Activated B cell treated with CpG ODN at 0.5 μM for 24 hours (primary cell): Measurements from ENCODE around the gene POSTN. TPM values are rescaled to one million over a fixed set of nuclear protein-coding genes. Genes with fewer than 3 reads are reported as not detected.

ENCODE experiments used
- ATAC-seq: fragments of 200-7000 bp; cut with Tn5 transposase; one replicate; pipeline ENCODE4 v1.10.0; 2021; ENCODE audit warnings: low read depth, mild to moderate bottlenecking, moderate library complexity
- CTCF ChIA-PET: fragments of 350-600 bp; sonication (Branson Sonifier 250); formaldehyde crosslinking; loops from one replicate; lab custom pipeline; 2021; ENCODE audit warnings: antibody characterized with exemption; lab: Charles Lee
- POLR2A ChIA-PET: fragments of 350-600 bp; sonication (Branson Sonifier 250); formaldehyde crosslinking; loops from one replicate; lab custom pipeline; 2021; ENCODE audit warnings: antibody characterized with exemption; lab: Charles Lee
- DNase-seq: peaks from one replicate; pipeline ENCODE4 v3.0.0; 2022
- H3K27ac Mint-ChIP-seq: one replicate; pipeline ENCODE4 v1.8.0; 2020; ENCODE audit warnings: mixed read lengths
- H3K27me3 Mint-ChIP-seq: one replicate; pipeline ENCODE4 v1.8.0; 2021; ENCODE audit warnings: mixed read lengths
- H3K36me3 Mint-ChIP-seq: one replicate; pipeline ENCODE4 v1.8.0; 2021; ENCODE audit warnings: low read depth, mixed read lengths
- H3K4me1 Mint-ChIP-seq: one replicate; pipeline ENCODE4 v1.8.0; 2021; ENCODE audit warnings: mixed read lengths
- H3K4me3 Mint-ChIP-seq: one replicate; pipeline ENCODE4 v1.8.0; 2020; ENCODE audit warnings: mild to moderate bottlenecking, mixed read lengths
- H3K9me3 Mint-ChIP-seq: one replicate; pipeline ENCODE4 v1.8.0; 2020; ENCODE audit warnings: mixed read lengths
- intact Hi-C: fragments of 100-400 bp; cut with micrococcal nuclease; formaldehyde crosslinking; loops from one replicate; pipeline ENCODE4 v1.15.1; 2024
- total RNA-seq: library from RNA; stranded (reverse); gene quantifications from 2 replicates; pipeline ENCODE4 v1.2.3, GENCODE V29; 2022
- TF ChIP-seq, protein P1 (sequence below): fragments of 200-600 bp; IDR thresholded peaks from one replicate; pipeline ENCODE4 v1.8.0; 2022; ENCODE audit warnings: antibody characterized with exemption, mild to moderate bottlenecking

The POSTN gene, protein sequence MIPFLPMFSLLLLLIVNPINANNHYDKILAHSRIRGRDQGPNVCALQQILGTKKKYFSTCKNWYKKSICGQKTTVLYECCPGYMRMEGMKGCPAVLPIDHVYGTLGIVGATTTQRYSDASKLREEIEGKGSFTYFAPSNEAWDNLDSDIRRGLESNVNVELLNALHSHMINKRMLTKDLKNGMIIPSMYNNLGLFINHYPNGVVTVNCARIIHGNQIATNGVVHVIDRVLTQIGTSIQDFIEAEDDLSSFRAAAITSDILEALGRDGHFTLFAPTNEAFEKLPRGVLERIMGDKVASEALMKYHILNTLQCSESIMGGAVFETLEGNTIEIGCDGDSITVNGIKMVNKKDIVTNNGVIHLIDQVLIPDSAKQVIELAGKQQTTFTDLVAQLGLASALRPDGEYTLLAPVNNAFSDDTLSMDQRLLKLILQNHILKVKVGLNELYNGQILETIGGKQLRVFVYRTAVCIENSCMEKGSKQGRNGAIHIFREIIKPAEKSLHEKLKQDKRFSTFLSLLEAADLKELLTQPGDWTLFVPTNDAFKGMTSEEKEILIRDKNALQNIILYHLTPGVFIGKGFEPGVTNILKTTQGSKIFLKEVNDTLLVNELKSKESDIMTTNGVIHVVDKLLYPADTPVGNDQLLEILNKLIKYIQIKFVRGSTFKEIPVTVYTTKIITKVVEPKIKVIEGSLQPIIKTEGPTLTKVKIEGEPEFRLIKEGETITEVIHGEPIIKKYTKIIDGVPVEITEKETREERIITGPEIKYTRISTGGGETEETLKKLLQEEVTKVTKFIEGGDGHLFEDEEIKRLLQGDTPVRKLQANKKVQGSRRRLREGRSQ
- not detected in 2 replicates for total RNA-seq

GRCh38 chr13:37598597-37598996 lies at the start of gene POSTN:
Gene POSTN, minus strand, starts transcription at chr13:37598768. Its CDS starts 42 bp downstream, at chr13:37598726.
- Mint-ChIP-seq H3K27me3 (no peaks in the 10 kb centered on the region), H3K36me3 (no peaks in the 10 kb centered on the region), H3K27ac (no peak within 1 kb of the TSS), H3K4me3 (no peak within 1 kb of the TSS), H3K9me3 (no peaks in the 10 kb centered on the region), H3K4me1 (no peaks in the 10 kb centered on the region)
- intact Hi-C loops: no loop called here
- ATAC-seq (no peak), DNase-seq (no peak)
- ChIA-PET CTCF (no interaction called here), POLR2A (no interaction called here)
- TF ChIP-seq, protein P1, sequence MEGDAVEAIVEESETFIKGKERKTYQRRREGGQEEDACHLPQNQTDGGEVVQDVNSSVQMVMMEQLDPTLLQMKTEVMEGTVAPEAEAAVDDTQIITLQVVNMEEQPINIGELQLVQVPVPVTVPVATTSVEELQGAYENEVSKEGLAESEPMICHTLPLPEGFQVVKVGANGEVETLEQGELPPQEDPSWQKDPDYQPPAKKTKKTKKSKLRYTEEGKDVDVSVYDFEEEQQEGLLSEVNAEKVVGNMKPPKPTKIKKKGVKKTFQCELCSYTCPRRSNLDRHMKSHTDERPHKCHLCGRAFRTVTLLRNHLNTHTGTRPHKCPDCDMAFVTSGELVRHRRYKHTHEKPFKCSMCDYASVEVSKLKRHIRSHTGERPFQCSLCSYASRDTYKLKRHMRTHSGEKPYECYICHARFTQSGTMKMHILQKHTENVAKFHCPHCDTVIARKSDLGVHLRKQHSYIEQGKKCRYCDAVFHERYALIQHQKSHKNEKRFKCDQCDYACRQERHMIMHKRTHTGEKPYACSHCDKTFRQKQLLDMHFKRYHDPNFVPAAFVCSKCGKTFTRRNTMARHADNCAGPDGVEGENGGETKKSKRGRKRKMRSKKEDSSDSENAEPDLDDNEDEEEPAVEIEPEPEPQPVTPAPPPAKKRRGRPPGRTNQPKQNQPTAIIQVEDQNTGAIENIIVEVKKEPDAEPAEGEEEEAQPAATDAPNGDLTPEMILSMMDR: no peak

DNA sequence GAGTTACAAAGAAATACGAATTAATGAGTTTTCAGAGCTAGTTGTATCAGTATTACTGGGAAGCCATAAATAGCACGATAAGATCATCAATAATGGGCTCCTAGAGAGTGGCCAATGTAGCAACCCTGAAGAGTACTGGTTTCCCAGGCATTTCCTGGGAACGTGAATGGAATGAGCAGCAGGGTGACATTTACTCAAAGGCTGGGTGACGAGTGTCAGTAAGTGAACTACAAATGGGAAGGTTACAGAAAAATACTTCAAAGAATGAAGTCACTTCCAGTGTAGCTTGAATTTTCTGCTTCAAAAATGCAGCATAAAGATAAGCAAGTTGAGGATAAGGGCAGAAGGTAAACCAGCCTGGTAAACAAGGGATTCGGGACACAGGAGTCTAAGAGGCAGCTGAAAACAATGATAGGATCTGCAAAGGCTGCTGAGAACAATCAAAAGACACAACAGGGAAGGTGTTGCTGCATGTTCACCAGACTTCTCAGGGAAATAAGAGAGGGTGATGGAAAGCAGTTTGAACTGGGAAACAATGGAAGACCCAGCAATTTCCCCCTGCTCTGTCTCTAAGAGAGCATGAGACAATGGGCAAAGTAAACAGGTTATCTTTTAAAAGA lies 48.6 kb upstream of the POSTN start:
- ATAC-seq (no peak), DNase-seq (no peak)
- ChIA-PET CTCF (no interaction called here), POLR2A (no interaction called here)
- Mint-ChIP-seq H3K36me3 (no peaks in the 10 kb centered on the region), H3K4me3 (no peak overlapping the region), H3K4me1 (no peaks in the 10 kb centered on the region), H3K27ac (no peak overlapping the region), H3K9me3 (peaks cover 3% of the 10 kb centered on the region), H3K27me3 (no peaks in the 10 kb centered on the region)
- TF ChIP-seq, protein P1: no peak
- intact Hi-C loops: no loop called here

GRCh38 chr13:37646531-37646930 lies 48.0 kb upstream of the POSTN start:
- TF ChIP-seq, protein P1: no peak
- Mint-ChIP-seq H3K27me3 (no peaks in the 10 kb centered on the region), H3K4me1 (no peaks in the 10 kb centered on the region), H3K9me3 (peaks cover 3% of the 10 kb centered on the region), H3K27ac (no peak overlapping the region), H3K36me3 (no peaks in the 10 kb centered on the region), H3K4me3 (no peak overlapping the region)
- ChIA-PET POLR2A (no interaction called here), CTCF (no interaction called here)
- ATAC-seq (no peak), DNase-seq (no peak)
- intact Hi-C loops: no loop called here

- Mint-ChIP-seq H3K9me3 (peaks cover 3% of the 10 kb centered on the region), H3K27me3 (no peaks in the 10 kb centered on the region), H3K27ac (no peak overlapping the region), H3K4me3 (no peak overlapping the region), H3K36me3 (no peaks in the 10 kb centered on the region), H3K4me1 (no peaks in the 10 kb centered on the region)
- ATAC-seq (no peak), DNase-seq (no peak)
- POLR2A ChIA-PET: no interaction called here
- intact Hi-C loops: no loop called here
- CTCF ChIA-PET: no interaction called here
- TF ChIP-seq, protein P1: no peak
These were observed 46.7 kb upstream of the POSTN start for GRCh38 chr13:37645181-37645740.
